Measurements from ENCODE around the gene TTC31.
A peak's percentile ranks its signal among the peaks of the same experiment; 100 is the strongest.
"Not testable (repeated sequence)": the region's sequence is repeated elsewhere in the genome, so short reads cannot be mapped to it uniquely, and the experiment has no call there.

The TTC31 gene

DNA sequence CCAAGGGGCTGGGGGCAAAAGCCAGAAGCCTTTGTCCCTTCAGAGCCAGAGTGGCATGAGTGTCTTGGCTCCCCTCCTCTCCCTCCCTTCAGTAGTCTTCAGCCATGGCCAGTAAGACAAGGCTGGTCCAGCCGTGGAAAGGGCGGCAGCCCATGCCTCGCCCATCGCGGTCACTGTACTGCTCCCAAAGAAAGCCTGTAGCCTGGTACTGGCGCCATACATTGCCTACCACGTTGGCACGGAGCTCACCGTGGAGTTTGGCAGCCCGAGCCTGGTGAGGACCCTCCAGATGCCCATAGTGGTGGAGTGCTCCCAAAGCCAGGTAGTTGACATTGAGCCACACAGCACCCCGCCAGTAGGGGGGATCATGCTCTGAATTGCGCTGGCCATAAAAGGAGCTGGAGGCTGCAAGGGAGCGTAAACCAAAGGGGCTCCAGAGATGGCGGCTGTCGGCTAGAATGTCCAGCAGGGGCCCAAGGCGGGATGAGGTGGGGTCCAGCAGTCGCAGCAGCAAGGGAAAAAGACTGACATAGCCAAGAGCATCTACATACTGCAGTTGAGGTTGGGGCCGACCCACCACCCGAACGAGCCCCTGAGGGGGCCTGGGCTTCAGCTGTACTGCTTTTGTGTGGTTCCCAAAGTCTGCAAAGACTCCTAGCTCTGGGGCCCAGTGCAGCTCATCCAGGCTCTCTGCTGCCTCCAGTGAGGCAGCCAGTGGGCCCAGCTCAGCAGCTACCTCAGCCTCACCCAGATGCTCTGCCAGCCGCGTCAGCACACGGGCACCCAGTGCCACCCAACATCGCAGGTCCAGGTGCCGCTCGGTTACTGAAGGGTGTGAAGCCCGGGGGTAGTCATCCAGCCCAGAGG, 21.5 kb upstream of the TTC31 start:
- Histone ChIP-seq H3K9ac (no peak overlapping the region), H3K9me3 (ENCODE audit: control insufficient read depth, low read length) (no peaks in the 10 kb centered on the region), H3K4me3 (ENCODE audit: low read depth, low read length) (no peak overlapping the region), H3K4me1 (peaks cover 14% of the 10 kb centered on the region), H3K36me3 (ENCODE audit: control insufficient read depth, insufficient read depth, low read length) (no peaks in the 10 kb centered on the region), H3K79me2 (peaks cover 11% of the 10 kb centered on the region), H2AFZ (no peak overlapping the region), H3K4me2 (ENCODE audit: low read length) (no peak overlapping the region), H3K27ac (no peak overlapping the region), H3K27me3 (ENCODE audit: control insufficient read depth, insufficient read depth, low read length) (no peaks in the 10 kb centered on the region)
- no peak for TF ChIP-seq CTCF (IDR thresholded peaks at IDR 0.05)

GRCh38 chr2:74462054-74462785, 20.7 kb upstream of the TTC31 start:
- no peak overlapping the region for H3K4me2 ChIP-seq (ENCODE audit: low read length)
- H3K27ac ChIP-seq: no peak overlapping the region
- H3K4me1 ChIP-seq: peaks cover 9% of the 10 kb centered on the region
- no peaks in the 10 kb centered on the region for H3K27me3 ChIP-seq (ENCODE audit: control insufficient read depth, insufficient read depth, low read length)
- no peaks in the 10 kb centered on the region for H3K9me3 ChIP-seq (ENCODE audit: control insufficient read depth, low read length)
- no peaks in the 10 kb centered on the region for H3K36me3 ChIP-seq (ENCODE audit: control insufficient read depth, insufficient read depth, low read length)
- peaks cover 11% of the 10 kb centered on the region for H3K79me2 ChIP-seq
- TF ChIP-seq CTCF (IDR thresholded peaks at IDR 0.05): no peak
- H3K4me3 ChIP-seq (ENCODE audit: low read depth, low read length): no peak overlapping the region
- no peak overlapping the region for H3K9ac ChIP-seq
- H2AFZ ChIP-seq: no peak overlapping the region

DNA sequence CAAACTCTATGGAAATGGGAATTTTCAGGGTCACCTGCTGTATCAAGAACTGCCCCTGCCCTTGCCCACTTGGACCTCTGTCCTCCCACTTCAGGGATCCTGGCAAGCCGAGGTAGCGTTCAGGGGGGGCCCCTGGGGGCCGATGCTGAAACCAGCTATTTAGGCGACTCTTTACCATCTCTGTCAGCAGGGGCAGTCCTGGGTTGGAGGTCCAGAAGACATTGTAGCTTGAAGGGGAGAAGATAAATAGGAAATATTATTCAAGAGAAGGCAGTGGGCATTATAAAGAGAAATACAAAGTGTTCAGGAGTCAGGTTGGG, 20.1 kb upstream of the TTC31 start:
- Histone ChIP-seq H2AFZ (no peak overlapping the region), H3K79me2 (peaks cover 11% of the 10 kb centered on the region), H3K27ac (no peak overlapping the region), H3K9me3 (ENCODE audit: control insufficient read depth, low read length) (no peaks in the 10 kb centered on the region), H3K4me1 (peaks cover 9% of the 10 kb centered on the region), H3K36me3 (ENCODE audit: control insufficient read depth, insufficient read depth, low read length) (no peaks in the 10 kb centered on the region), H3K4me3 (ENCODE audit: low read depth, low read length) (no peak overlapping the region), H3K9ac (no peak overlapping the region), H3K27me3 (ENCODE audit: control insufficient read depth, insufficient read depth, low read length) (no peaks in the 10 kb centered on the region), H3K4me2 (ENCODE audit: low read length) (no peak overlapping the region)
- TF ChIP-seq CTCF (IDR thresholded peaks at IDR 0.05): no peak

- Histone ChIP-seq H3K27me3 (ENCODE audit: control insufficient read depth, insufficient read depth, low read length) (no peaks in the 10 kb centered on the region), H3K27ac (peak overlapping the region; percentile 86), H2AFZ (peak overlapping the region; percentile 91), H3K4me1 (peaks cover 9% of the 10 kb centered on the region), H3K79me2 (peaks cover 11% of the 10 kb centered on the region), H3K9me3 (ENCODE audit: control insufficient read depth, low read length) (no peaks in the 10 kb centered on the region), H3K4me2 (ENCODE audit: low read length) (peak overlapping the region; percentile 86), H3K4me3 (ENCODE audit: low read depth, low read length) (peak overlapping the region; percentile 78), H3K9ac (peak overlapping the region; percentile 42), H3K36me3 (ENCODE audit: control insufficient read depth, insufficient read depth, low read length) (no peaks in the 10 kb centered on the region)
- TF ChIP-seq CTCF (IDR thresholded peaks at IDR 0.05): no peak
These were observed 18.5 kb upstream of the TTC31 start for GRCh38 chr2:74464406-74464805.

GRCh38 chr2:74470742-74471141, 12.1 kb upstream of the TTC31 start:
- not testable (repeated sequence) for H2AFZ ChIP-seq; H3K9me3 ChIP-seq (ENCODE audit: control insufficient read depth, low read length); H3K36me3 ChIP-seq (ENCODE audit: control insufficient read depth, insufficient read depth, low read length); H3K4me1 ChIP-seq; H3K4me2 ChIP-seq (ENCODE audit: low read length); H3K27ac ChIP-seq; H3K79me2 ChIP-seq; H3K4me3 ChIP-seq (ENCODE audit: low read depth, low read length); H3K9ac ChIP-seq; H3K27me3 ChIP-seq (ENCODE audit: control insufficient read depth, insufficient read depth, low read length)
